SK-N-SH (cell line): ENCODE results near the gene FBN1. TPM values are rescaled to one million over a fixed set of nuclear protein-coding genes. Genes with fewer than 3 reads are reported as not detected.
A peak's percentile ranks its signal among the peaks of the same experiment; 100 is the strongest.

Experiments
- CTCF ChIA-PET: fragments of 300-600, 350-600 bp; formaldehyde crosslinking; extraction: SDS; loops from one replicate; lab custom pipeline; 2021; lab: Yijun Ruan, JAX
- POLR2A ChIA-PET: fragments of 350-600 bp; sonication (Branson Sonifier 250); formaldehyde crosslinking; extraction: SDS; loops from one replicate; lab custom pipeline; 2020; ENCODE audit warnings: antibody characterized with exemption, inconsistent platforms; lab: Yijun Ruan, JAX
- DNase-seq: peaks from one replicate; pipeline ENCODE4 v3.0.0; 2012
- H2AFZ ChIP-seq: fragments of 200-600 bp; sonication (generic); 2 replicates; pipeline ENCODE4 v1.8.1; 2016; ENCODE audit warnings: antibody characterized with exemption, mild to moderate bottlenecking, low read depth
- H3F3A ChIP-seq: fragments of 200-600 bp; sonication (generic); replicated peaks from 2 replicates; pipeline ENCODE3; 2016; ENCODE audit warnings: antibody characterized with exemption, mild to moderate bottlenecking; ENCODE audit not compliant: insufficient read depth
- H3K27ac ChIP-seq, 2 experiments: fragments of 200-500 bp in 1 of 2; fragments of 200-600 bp in 1 of 2; sonication (Bioruptor generic) in 1 of 2; sonication (generic), shearing (Covaris generic) in 1 of 2; 2 replicates each; pipeline versions ENCODE4 v1.5.1 to v1.6.1; 2014 to 2016; ENCODE audit warnings: low read depth in 2 of 2, inconsistent platforms in 1 of 2, low read length in 1 of 2, mild to moderate bottlenecking in 1 of 2, mixed read lengths in 1 of 2
- H3K27me3 ChIP-seq: fragments of 200-600 bp; sonication (generic), shearing (Covaris generic); 2 replicates; pipeline ENCODE4 v1.6.1; 2016; ENCODE audit warnings: mixed run types; ENCODE audit not compliant: insufficient read depth
- H3K36me3 ChIP-seq, 2 experiments: fragments of 200-500 bp in 1 of 2; fragments of 200-600 bp in 1 of 2; sonication (Bioruptor generic) in 1 of 2; sonication (generic) in 1 of 2; replicated peaks in 1 of 2; 2 replicates each; pipeline versions ENCODE3 to v1.5.1; 2014 to 2016; ENCODE audit warnings: low read length in 1 of 2, mild to moderate bottlenecking in 1 of 2; ENCODE audit not compliant: insufficient read depth in 2 of 2, control insufficient read depth in 1 of 2
- H3K4me1 ChIP-seq, 2 experiments: fragments of 200-500 bp in 1 of 2; fragments of 200-600 bp in 1 of 2; sonication (Bioruptor generic) in 1 of 2; sonication (generic), shearing (Covaris generic) in 1 of 2; 2 replicates each; pipeline versions ENCODE4 v1.5.1 to v1.6.1; 2014 to 2016; ENCODE audit warnings: low read depth in 1 of 2, low read length in 1 of 2, mixed run types in 1 of 2; ENCODE audit not compliant: insufficient read depth in 2 of 2, control insufficient read depth in 1 of 2
- H3K4me2 ChIP-seq: fragments of 200-600 bp; sonication (generic), shearing (Covaris generic); 2 replicates; pipeline ENCODE4 v1.6.1; 2017; ENCODE audit warnings: mixed run types
- H3K4me3 ChIP-seq, 2 experiments: fragments of 200-500 bp in 1 of 2; fragments of 200-600 bp in 1 of 2; sonication (Bioruptor generic) in 1 of 2; sonication (generic), shearing (Covaris generic) in 1 of 2; 2 replicates each; pipeline versions ENCODE4 v1.5.1 to v1.8.1; 2014 to 2016; ENCODE audit warnings: low read depth in 2 of 2, inconsistent platforms in 1 of 2, low read length in 1 of 2, mild to moderate bottlenecking in 1 of 2, mixed read lengths in 1 of 2, moderate library complexity in 1 of 2
- H3K79me2 ChIP-seq: fragments of 200-600 bp; sonication (generic); 2 replicates; pipeline ENCODE4 v1.8.1; 2017; ENCODE audit warnings: mild to moderate bottlenecking; ENCODE audit not compliant: insufficient read depth
- H3K9ac ChIP-seq: fragments of 200-600 bp; sonication (generic); 2 replicates; pipeline ENCODE4 v1.6.1; 2017; ENCODE audit warnings: mixed run types
- H3K9me2 ChIP-seq: fragments of 200-600 bp; sonication (generic); 2 replicates; pipeline ENCODE4 v1.6.1; 2017; ENCODE audit warnings: mixed run types
- H3K9me3 ChIP-seq: fragments of 200-600 bp; sonication (generic); 2 replicates; pipeline ENCODE4 v1.6.1; 2017; ENCODE audit warnings: mixed run types, mild to moderate bottlenecking, moderate library complexity
- H4K20me1 ChIP-seq: fragments of 200-600 bp; sonication (generic); 2 replicates; pipeline ENCODE4 v1.6.1; 2017; ENCODE audit warnings: mild to moderate bottlenecking, mixed run types; ENCODE audit not compliant: insufficient read depth
- CTCF ChIP-seq: fragments of 200-600 bp; sonication (generic); IDR thresholded peaks from 2 replicates; pipeline ENCODE4 v1.6.1; 2017; ENCODE audit warnings: antibody characterized with exemption, mild to moderate bottlenecking, moderate library complexity
- EP300 ChIP-seq, 2 experiments: IDR thresholded peaks; 2 replicates each; pipeline versions ENCODE4 v1.4.0 to v1.6.1; 2012; ENCODE audit warnings: borderline replicate concordance in 1 of 2, low read depth in 1 of 2, low read length in 1 of 2
- EZH2phosphoT487 ChIP-seq: fragments of 200-600 bp; sonication (generic); IDR thresholded peaks from 2 replicates; pipeline ENCODE4 v1.6.1; 2017; ENCODE audit warnings: low read depth, mixed run types, mild to moderate bottlenecking, antibody characterized with exemption, moderate library complexity, borderline replicate concordance
- JUND ChIP-seq: IDR thresholded peaks from 2 replicates; pipeline ENCODE4 v1.4.0; 2012
- MAX ChIP-seq: IDR thresholded peaks from 2 replicates; pipeline ENCODE4 v1.4.0; 2012; ENCODE audit warnings: low read depth
- NRF1 ChIP-seq: IDR thresholded peaks from 2 replicates; pipeline ENCODE4 v1.6.1; 2012; ENCODE audit warnings: low read depth, mild to moderate bottlenecking, low read length
- REST ChIP-seq: IDR thresholded peaks from 2 replicates; pipeline ENCODE4 v1.6.1; 2012; ENCODE audit warnings: mild to moderate bottlenecking, low read depth, low read length, moderate library complexity
- RFX5 ChIP-seq: IDR thresholded peaks from 2 replicates; pipeline ENCODE4 v1.6.1; 2012; ENCODE audit warnings: mild to moderate bottlenecking, improper control_type of control experiment, low read length
- RXRA ChIP-seq: IDR thresholded peaks from 2 replicates; pipeline ENCODE4 v1.4.0; 2012; ENCODE audit warnings: low read depth, mild to moderate bottlenecking, borderline replicate concordance
- SIN3A ChIP-seq: IDR thresholded peaks from 2 replicates; pipeline ENCODE4 v1.6.1; 2012; ENCODE audit warnings: low read depth, mild to moderate bottlenecking, low read length, moderate library complexity, borderline replicate concordance
- TCF12 ChIP-seq: IDR thresholded peaks from 2 replicates; pipeline ENCODE4 v1.4.0; 2012
- TEAD4 ChIP-seq: IDR thresholded peaks from 2 replicates; pipeline ENCODE4 v1.4.0; 2012; ENCODE audit warnings: mild to moderate bottlenecking, borderline replicate concordance; ENCODE audit not compliant: insufficient read depth
- YY1 ChIP-seq: IDR thresholded peaks from 2 replicates; pipeline ENCODE4 v1.4.0; 2012; ENCODE audit warnings: low read depth, mild to moderate bottlenecking
- WGBS: methylation state at CpG from one replicate; pipeline ENCODE4 v1.1.6; 2017; ENCODE audit warnings: low lambda C conversion rate; 5-methylcytosine and 5-hydroxymethylcytosine counted together
- polyA plus RNA-seq, 3 experiments: library from polyadenylated mRNA; depleted of rRNA; stranded (reverse); fragments of >200 nt; gene quantifications; 2 replicates each; pipeline ENCODE4 v1.2.3, GENCODE V29; 2012

FBN1 gene
- polyA plus RNA-seq, 1 of the 3 experiments (the other 2 are of a cell fraction): 248 TPM

GRCh38 chr15:48557335-48557734, 88.2 kb downstream of the FBN1 start:
- peaks cover 70% of the 10 kb centered on the region for H3F3A ChIP-seq
- H3K27me3 ChIP-seq: no peaks in the 10 kb centered on the region
- H4K20me1 ChIP-seq: peaks cover 15% of the 10 kb centered on the region
- TF ChIP-seq RFX5: no peak
- TF ChIP-seq NRF1: no peak
- no peak for TF ChIP-seq REST
- no peak for TF ChIP-seq TEAD4
- no peak for TF ChIP-seq CTCF
- TF ChIP-seq EZH2phosphoT487: no peak
- no peak for TF ChIP-seq YY1
- no peak for TF ChIP-seq MAX
- CTCF ChIA-PET: no interaction called here
- peaks cover 16 to 37% of the 10 kb centered on the region in 2 experiments for H3K36me3 ChIP-seq
- H3K4me3 ChIP-seq: no peak overlapping the region
- H3K27ac ChIP-seq: peak overlapping the region; percentile 44 to 94; a peak in 3 of 4 replicates
- POLR2A ChIA-PET: no interaction called here
- peaks cover 98% of the 10 kb centered on the region for H3K79me2 ChIP-seq
- WGBS: 92% methylated on average over 8 of the region's 8 CpGs
- no peak overlapping the region for H3K9ac ChIP-seq
- peaks cover 5 to 68% of the 10 kb centered on the region in 2 experiments for H3K4me1 ChIP-seq
- H3K4me2 ChIP-seq: no peak overlapping the region
- H3K9me2 ChIP-seq: no peaks in the 10 kb centered on the region
- H2AFZ ChIP-seq: no peak overlapping the region
- no peak for DNase-seq
- H3K9me3 ChIP-seq: no peaks in the 10 kb centered on the region

- WGBS: 84% methylated on average over 7 of the region's 7 CpGs
- TF ChIP-seq NRF1: no peak
- no peak for TF ChIP-seq TCF12
- no peak for TF ChIP-seq JUND
- no peak for TF ChIP-seq EP300 (IDR thresholded peaks at IDR 0.05; ENCODE audit: borderline replicate concordance in 1 of 2, low read depth in 1 of 2, low read length in 1 of 2)
- TF ChIP-seq YY1: no peak
- TF ChIP-seq RXRA: no peak
- no peak for TF ChIP-seq CTCF
- no peak for TF ChIP-seq SIN3A
- TF ChIP-seq REST: no peak
Observed at GRCh38 chr15:48556159-48556897, 89.2 kb downstream of the FBN1 start.

More at GRCh38 chr15:48556159-48556897, 89.2 kb downstream of the FBN1 start:
- no peak overlapping the region for H3K4me2 ChIP-seq
- H3K9ac ChIP-seq: no peak overlapping the region
- H4K20me1 ChIP-seq: peaks cover 17% of the 10 kb centered on the region
- H3K9me2 ChIP-seq: no peaks in the 10 kb centered on the region
- H2AFZ ChIP-seq: no peak overlapping the region
- peaks cover 5 to 68% of the 10 kb centered on the region in 2 experiments for H3K4me1 ChIP-seq
- ChIA-PET POLR2A (no interaction called here), CTCF (interaction anchor here (0.5 kb wide), 1 partner anchor 223 kb away, joined by 3 read pairs; no protein-coding TSS in a partner anchor)
- H3K27ac ChIP-seq: peak overlapping the region in 1 of 2 experiments; percentile 94; a peak in 2 of 4 replicates
- no peak overlapping the region for H3K4me3 ChIP-seq
- H3K9me3 ChIP-seq: no peaks in the 10 kb centered on the region
- H3F3A ChIP-seq: peaks cover 66% of the 10 kb centered on the region
- H3K79me2 ChIP-seq: peaks cover 98% of the 10 kb centered on the region
- peaks cover 16 to 40% of the 10 kb centered on the region in 2 experiments for H3K36me3 ChIP-seq
- DNase-seq: no peak
- H3K27me3 ChIP-seq: no peaks in the 10 kb centered on the region
